Uterus (tissue), 4 donors: Measurements from ENCODE around the gene MVP. TPM values are rescaled to one million over a fixed set of nuclear protein-coding genes. Genes with fewer than 3 reads are reported as not detected.

Experiments
- DNase-seq, 2 donors: peaks; one replicate each; pipeline ENCODE4 v3.0.0-alpha.2; 2019 to 2020
- H3K27ac ChIP-seq, 2 donors: fragments of 200-600 bp; sonication (generic); 1 replicate in 1 of 2; 2 replicates in 1 of 2; pipeline ENCODE4 v1.5.1; 2016 to 2018
- H3K27me3 ChIP-seq, 2 donors: fragments of 200-600 bp; sonication (generic); one replicate each; pipeline ENCODE4 v1.5.1; 2018 to 2019; ENCODE audit warnings: control low read depth in 1 of 2
- H3K36me3 ChIP-seq, 2 donors: fragments of 200-600 bp; sonication (generic); one replicate each; pipeline ENCODE4 v1.5.1; 2019; ENCODE audit warnings: control low read depth in 1 of 2
- H3K4me1 ChIP-seq, 2 donors: fragments of 200-600 bp; sonication (generic); one replicate each; pipeline ENCODE4 v1.5.1; 2018 to 2019; ENCODE audit warnings: control low read depth in 1 of 2
- H3K4me3 ChIP-seq, 2 donors: fragments of 200-600 bp; sonication (generic); 1 replicate in 1 of 2; 2 replicates in 1 of 2; pipeline ENCODE4 v1.5.1; 2018 to 2019; ENCODE audit warnings: mild to moderate bottlenecking in 1 of 2
- H3K9me3 ChIP-seq, 2 donors: fragments of 200-600 bp; sonication (generic); one replicate each; pipeline ENCODE4 v1.5.1; 2019; ENCODE audit warnings: control low read depth in 1 of 2
- CTCF ChIP-seq, 4 experiments: fragments of 200-600 bp in 2 of 4; fragments of 450-650 bp in 2 of 4; sonication (generic) in 2 of 4; IDR thresholded peaks; one replicate each; pipeline ENCODE4 v1.5.1; 2016 to 2019; ENCODE audit warnings: antibody characterized with exemption in 4 of 4, mild to moderate bottlenecking in 2 of 4, moderate library complexity in 1 of 4
- POLR2A ChIP-seq, 2 donors: fragments of 450-650 bp; IDR thresholded peaks; one replicate each; pipeline ENCODE4 v1.6.1; 2016; ENCODE audit warnings: antibody characterized with exemption in 2 of 2, mild to moderate bottlenecking in 1 of 2, moderate library complexity in 1 of 2
- intact Hi-C: fragments of 100-400 bp; cut with DNase I; formaldehyde crosslinking; loops from one replicate; pipeline ENCODE4 v1.15.1; 2023; ENCODE audit warnings: low total_unique reads
- total RNA-seq, 4 donors: library from RNA; depleted of rRNA in 3 of 4; stranded (reverse); fragments of >200 nt in 3 of 4; gene quantifications; one replicate each; pipeline versions ENCODE4 v1.1.0 to v1.2.4, GENCODE V29; 2014 to 2023
- donor health status: DM: yes; HTN: yes; CAD: no.

Gene MVP
- total RNA-seq, 4 donors from 2014 or later: 38.4 to 132 (median 67.4) TPM

- no peaks in the 10 kb centered on the region for H3K9me3 ChIP-seq
- no peak for TF ChIP-seq CTCF (IDR thresholded peaks at IDR 0.05)
- TF ChIP-seq POLR2A (IDR thresholded peaks at IDR 0.05): peak in 1 of 2 donors; percentile 34
- peak; percentile 80 to 83 for DNase-seq
- peak within 1 kb of the TSS; percentile 59 to 66 for H3K4me3 ChIP-seq
- peaks cover 11 to 39% of the 10 kb centered on the region in 2 donors for H3K4me1 ChIP-seq
- H3K27me3 ChIP-seq: no peaks in the 10 kb centered on the region
- no peaks in the 10 kb centered on the region for H3K36me3 ChIP-seq
- H3K27ac ChIP-seq: peak within 1 kb of the TSS; percentile 96 to 99
- intact Hi-C loops: no loop called here
Measured at GRCh38 chr16:29811896-29812665, 8.2 kb upstream of the MVP start, which contains the start of gene PRRT2. Gene PRRT2 (plus strand): TSS chr16:29812193. CDS start chr16:29813055, 862 bp downstream.

DNA sequence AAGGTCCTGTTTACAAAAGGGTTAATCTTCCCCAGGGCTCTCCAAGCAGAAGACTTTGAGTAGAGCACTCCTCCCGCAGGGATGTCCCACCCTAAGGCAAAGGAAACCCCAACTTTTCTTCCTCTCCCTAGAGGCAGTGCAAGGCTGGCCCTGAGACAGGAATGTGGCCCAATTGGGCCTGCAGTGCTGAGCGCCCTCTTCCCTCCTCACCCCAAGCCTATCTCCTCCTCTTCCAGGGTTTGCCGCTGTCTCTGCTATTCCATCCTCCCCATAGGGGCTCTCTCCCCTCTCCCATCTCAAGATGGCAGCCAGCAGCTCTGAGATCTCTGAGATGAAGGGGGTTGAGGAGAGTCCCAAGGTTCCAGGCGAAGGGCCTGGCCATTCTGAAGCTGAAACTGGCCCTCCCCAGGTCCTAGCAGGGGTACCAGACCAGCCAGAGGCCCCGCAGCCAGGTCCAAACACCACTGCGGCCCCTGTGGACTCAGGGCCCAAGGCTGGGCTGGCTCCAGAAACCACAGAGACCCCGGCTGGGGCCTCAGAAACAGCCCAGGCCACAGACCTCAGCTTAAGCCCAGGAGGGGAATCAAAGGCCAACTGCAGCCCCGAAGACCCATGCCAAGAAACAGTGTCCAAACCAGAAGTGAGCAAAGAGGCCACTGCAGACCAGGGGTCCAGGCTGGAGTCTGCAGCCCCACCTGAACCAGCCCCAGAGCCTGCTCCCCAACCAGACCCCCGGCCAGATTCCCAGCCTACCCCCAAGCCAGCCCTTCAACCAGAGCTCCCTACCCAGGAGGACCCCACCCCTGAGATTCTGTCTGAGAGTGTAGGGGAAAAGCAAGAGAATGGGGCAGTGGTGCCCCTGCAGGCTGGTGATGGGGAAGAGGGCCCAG is 7.3 kb upstream of the MVP start:
- H3K4me1 ChIP-seq: peaks cover 11 to 38% of the 10 kb centered on the region in 2 donors
- peak overlapping the region; percentile 59 to 66 for H3K4me3 ChIP-seq
- intact Hi-C loops: no loop called here
- H3K27me3 ChIP-seq: no peaks in the 10 kb centered on the region
- no peak for TF ChIP-seq POLR2A (IDR thresholded peaks at IDR 0.05)
- no peak for TF ChIP-seq CTCF (IDR thresholded peaks at IDR 0.05)
- H3K9me3 ChIP-seq: no peaks in the 10 kb centered on the region
- DNase-seq: no peak
- H3K27ac ChIP-seq: peak overlapping the region; percentile 96 to 99
- H3K36me3 ChIP-seq: no peaks in the 10 kb centered on the region

DNA sequence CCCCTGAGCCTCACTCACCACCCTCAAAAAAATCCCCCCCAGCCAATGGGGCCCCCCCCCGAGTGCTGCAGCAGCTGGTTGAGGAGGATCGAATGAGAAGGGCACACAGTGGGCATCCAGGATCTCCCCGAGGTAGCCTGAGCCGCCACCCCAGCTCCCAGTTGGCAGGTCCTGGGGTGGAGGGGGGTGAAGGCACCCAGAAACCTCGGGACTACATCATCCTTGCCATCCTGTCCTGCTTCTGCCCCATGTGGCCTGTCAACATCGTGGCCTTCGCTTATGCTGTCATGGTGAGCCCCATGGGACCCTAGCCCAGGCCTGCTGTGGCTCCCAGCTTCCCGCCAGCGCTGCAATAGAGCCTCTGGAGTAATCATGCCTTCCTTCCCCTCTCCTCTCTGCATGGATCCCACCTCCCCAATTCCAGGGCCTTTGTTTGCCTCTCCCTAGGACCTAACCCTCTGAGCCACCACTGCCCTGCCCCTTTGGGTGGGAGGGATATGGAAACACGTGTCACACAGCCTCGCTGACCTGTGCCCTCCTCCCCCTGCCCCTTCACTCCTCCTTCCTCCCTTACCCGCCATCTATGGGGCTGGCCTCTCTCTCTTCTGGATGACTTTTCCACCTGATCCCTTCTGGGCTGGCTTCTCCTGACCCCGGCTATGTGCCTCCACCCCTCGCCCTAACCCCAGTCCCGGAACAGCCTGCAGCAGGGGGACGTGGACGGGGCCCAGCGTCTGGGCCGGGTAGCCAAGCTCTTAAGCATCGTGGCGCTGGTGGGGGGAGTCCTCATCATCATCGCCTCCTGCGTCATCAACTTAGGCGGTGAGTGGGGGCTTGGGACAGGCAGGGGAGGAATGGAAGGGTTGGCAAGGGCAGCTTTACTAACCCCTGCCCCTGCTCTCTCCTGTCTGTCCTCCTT is 6.4 kb upstream of the MVP start:
- Histone ChIP-seq H3K27ac (peak overlapping the region; percentile 96 to 99), H3K9me3 (no peaks in the 10 kb centered on the region), H3K36me3 (no peaks in the 10 kb centered on the region), H3K4me3 (peak overlapping the region in 1 of 2 donors; percentile 66), H3K27me3 (no peaks in the 10 kb centered on the region), H3K4me1 (peaks cover 4 to 29% of the 10 kb centered on the region in 2 donors)
- TF ChIP-seq CTCF (IDR thresholded peaks at IDR 0.05): no peak
- no peak for TF ChIP-seq POLR2A (IDR thresholded peaks at IDR 0.05)
- DNase-seq: peak in 1 of 2 donors; percentile 34
- intact Hi-C loops: no loop called here

DNA sequence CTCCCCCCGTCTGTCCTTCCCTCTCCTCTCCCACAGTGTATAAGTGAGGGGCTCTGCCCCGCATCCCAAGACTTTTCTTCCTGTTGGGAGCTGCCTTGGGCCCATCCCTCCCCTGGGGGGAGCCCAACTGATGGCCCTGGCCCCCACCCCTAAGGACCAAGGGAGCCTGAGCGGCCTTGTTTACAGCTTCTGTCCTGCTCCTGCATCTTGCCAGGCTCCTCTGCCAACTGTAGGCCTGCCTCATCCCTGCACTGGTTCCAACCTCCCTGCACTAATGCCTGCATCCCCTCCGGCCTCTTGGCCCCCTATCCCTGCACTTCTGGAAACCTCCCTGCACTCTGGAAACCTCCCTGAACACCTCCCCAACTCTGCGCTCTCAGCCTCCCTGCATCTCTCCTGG is 5.7 kb upstream of the MVP start:
- Histone ChIP-seq H3K27me3 (no peaks in the 10 kb centered on the region), H3K9me3 (no peaks in the 10 kb centered on the region), H3K36me3 (no peaks in the 10 kb centered on the region), H3K27ac (peak overlapping the region; percentile 96 to 99), H3K4me3 (no peak overlapping the region), H3K4me1 (peaks cover 0 to 23% of the 10 kb centered on the region in 2 donors)
- no peak for DNase-seq
- no peak for TF ChIP-seq CTCF (IDR thresholded peaks at IDR 0.05)
- TF ChIP-seq POLR2A (IDR thresholded peaks at IDR 0.05): no peak
- intact Hi-C loops: no loop called here
